Fibroblast of lung (primary cell): ENCODE results near the gene GDF10. TPM values are rescaled to one million over a fixed set of nuclear protein-coding genes. Genes with fewer than 3 reads are reported as not detected.

Source experiments
- DNase-seq, 2 donors: peaks; one replicate each; pipeline versions ENCODE4 v3.0.0 to v3.0.0-alpha.2; 2010; ENCODE audit warnings: low read depth in 2 of 2
- H2AFZ ChIP-seq: 2 replicates; pipeline ENCODE4 v1.5.1; 2012; ENCODE audit warnings: low read length, control low read depth, inconsistent platforms
- H3K27ac ChIP-seq: 2 replicates; pipeline ENCODE4 v1.5.1; 2011; ENCODE audit warnings: low read length, control low read depth; ENCODE audit not compliant: insufficient read depth
- H3K27me3 ChIP-seq: 2 replicates; pipeline ENCODE4 v1.5.1; 2011; ENCODE audit warnings: mild to moderate bottlenecking, low read length; ENCODE audit not compliant: control insufficient read depth, insufficient read depth
- H3K36me3 ChIP-seq: 2 replicates; pipeline ENCODE4 v1.5.1; 2011; ENCODE audit warnings: low read length; ENCODE audit not compliant: control insufficient read depth, insufficient read depth
- H3K4me1 ChIP-seq: 2 replicates; pipeline ENCODE4 v1.5.1; 2011; ENCODE audit warnings: low read length; ENCODE audit not compliant: control insufficient read depth, insufficient read depth; ENCODE audit errors: extremely low read depth
- H3K4me2 ChIP-seq: 2 replicates; pipeline ENCODE4 v1.5.1; 2011; ENCODE audit warnings: low read length, control low read depth; ENCODE audit not compliant: insufficient read depth; ENCODE audit errors: extremely low read depth
- H3K4me3 ChIP-seq, 4 experiments: fragments of 200-600 bp in 1 of 4; sonication (generic) in 1 of 4; replicated peaks in 1 of 4; 2 replicates each; pipeline ENCODE4 v1.5.1; 2011 to 2016; ENCODE audit warnings: low read length in 4 of 4, low read depth in 3 of 4, mild to moderate bottlenecking in 3 of 4, control low read depth in 2 of 4, inconsistent platforms in 1 of 4, mixed read lengths in 1 of 4; ENCODE audit not compliant: insufficient read depth in 1 of 4; ENCODE audit errors: control extremely low read depth in 1 of 4
- H3K79me2 ChIP-seq: 2 replicates; pipeline ENCODE4 v1.5.1; 2012; ENCODE audit warnings: mild to moderate bottlenecking, low read length, inconsistent platforms; ENCODE audit not compliant: control insufficient read depth, insufficient read depth
- H3K9ac ChIP-seq: 2 replicates; pipeline ENCODE4 v1.5.1; 2011; ENCODE audit warnings: mild to moderate bottlenecking, low read length, control low read depth; ENCODE audit not compliant: insufficient read depth
- H3K9me3 ChIP-seq: 2 replicates; pipeline ENCODE4 v1.5.1; 2012; ENCODE audit warnings: low read depth, low read length; ENCODE audit not compliant: control insufficient read depth, insufficient read depth
- H4K20me1 ChIP-seq: 2 replicates; pipeline ENCODE4 v1.5.1; 2011; ENCODE audit warnings: low read length; ENCODE audit not compliant: control insufficient read depth, insufficient read depth; ENCODE audit errors: extremely low read depth
- CTCF ChIP-seq, 2 donors: IDR thresholded peaks in 1 of 2; conservative IDR thresholded peaks in 1 of 2; 1 replicate in 1 of 2; 2 replicates in 1 of 2; pipeline ENCODE4 v1.5.1; 2011 to 2012; ENCODE audit warnings: low read length in 2 of 2, control low read depth in 1 of 2, inconsistent platforms in 1 of 2, low read depth in 1 of 2, mild to moderate bottlenecking in 1 of 2
- EZH2 ChIP-seq: IDR thresholded peaks from 2 replicates; pipeline ENCODE4 v1.5.1; 2012; ENCODE audit warnings: low read length, control low read depth, mild to moderate bottlenecking; ENCODE audit errors: missing control alignments
- polyA plus RNA-seq, 2 donors: library from polyadenylated mRNA; depleted of rRNA in 1 of 2; stranded (reverse) in 1 of 2; unstranded in 1 of 2; fragments of >200 nt; gene quantifications; 2 replicates each; pipeline ENCODE4 v1.2.1, GENCODE V29; 2011 to 2012; ENCODE audit warnings: missing spikeins in 1 of 2
- total RNA-seq: library from RNA; depleted of rRNA; stranded (reverse); fragments of >200 nt; gene quantifications from 2 replicates; pipeline ENCODE4 v1.2.1, GENCODE V29; 2014

The GDF10 gene
- total and polyA plus RNA-seq, 2 donors (not counting 1 experiment from before 2014, with no cell fraction given) = 6.2 to 25.1 TPM

- H3K27ac ChIP-seq = no peak overlapping the region
- no peaks in the 10 kb centered on the region for H3K79me2 ChIP-seq
- H3K9me3 ChIP-seq = no peaks in the 10 kb centered on the region
- no peak for TF ChIP-seq EZH2
- no peak for TF ChIP-seq CTCF (conservative IDR thresholded peaks at IDR 0.05 in 1 of 2, IDR thresholded peaks at IDR 0.05 in 1 of 2; ENCODE audit: low read depth in 1 of 2, low read length in 2 of 2)
- H2AFZ ChIP-seq = no peak overlapping the region
- H3K9ac ChIP-seq = no peak overlapping the region
- H3K4me1 ChIP-seq = no peaks in the 10 kb centered on the region
- no peak overlapping the region for H3K4me3 ChIP-seq
- DNase-seq = no peak
- H3K36me3 ChIP-seq = no peaks in the 10 kb centered on the region
- H3K27me3 ChIP-seq = peaks cover 12% of the 10 kb centered on the region
- no peak overlapping the region for H3K4me2 ChIP-seq
- H4K20me1 ChIP-seq = no peaks in the 10 kb centered on the region
Measured at GRCh38 chr10:47318706-47319105, 18.7 kb downstream of the GDF10 start.

GRCh38 chr10:47319784-47320183, 19.8 kb downstream of the GDF10 start:
- Histone ChIP-seq H3K79me2 (no peaks in the 10 kb centered on the region), H3K27me3 (peaks cover 12% of the 10 kb centered on the region), H2AFZ (no peak overlapping the region), H3K36me3 (no peaks in the 10 kb centered on the region), H3K27ac (no peak overlapping the region), H3K4me3 (no peak overlapping the region), H3K4me1 (no peaks in the 10 kb centered on the region), H4K20me1 (no peaks in the 10 kb centered on the region), H3K4me2 (no peak overlapping the region), H3K9me3 (no peaks in the 10 kb centered on the region), H3K9ac (no peak overlapping the region)
- no peak for DNase-seq
- TF ChIP-seq CTCF (conservative IDR thresholded peaks at IDR 0.05 in 1 of 2, IDR thresholded peaks at IDR 0.05 in 1 of 2; ENCODE audit: low read depth in 1 of 2, low read length in 2 of 2) = no peak
- TF ChIP-seq EZH2 = no peak

GRCh38 chr10:47320812-47321211, 20.8 kb downstream of the GDF10 start:
- H3K27me3 ChIP-seq = peaks cover 12% of the 10 kb centered on the region
- TF ChIP-seq EZH2 (no peak), CTCF (conservative IDR thresholded peaks at IDR 0.05 in 1 of 2, IDR thresholded peaks at IDR 0.05 in 1 of 2; ENCODE audit: low read depth in 1 of 2, low read length in 2 of 2) (no peak)
- H3K4me3 ChIP-seq = no peak overlapping the region
- no peaks in the 10 kb centered on the region for H4K20me1 ChIP-seq
- no peak overlapping the region for H3K9ac ChIP-seq
- H3K4me1 ChIP-seq = no peaks in the 10 kb centered on the region
- no peak overlapping the region for H3K27ac ChIP-seq
- H3K36me3 ChIP-seq = no peaks in the 10 kb centered on the region
- H3K4me2 ChIP-seq = no peak overlapping the region
- no peaks in the 10 kb centered on the region for H3K9me3 ChIP-seq
- DNase-seq = no peak
- H3K79me2 ChIP-seq = no peaks in the 10 kb centered on the region
- no peak overlapping the region for H2AFZ ChIP-seq
